ENCODE results near the gene RIMS4. TPM values are rescaled to one million over a fixed set of nuclear protein-coding genes. Genes with fewer than 3 reads are reported as not detected.

Gene RIMS4
- total RNA-seq (2022; extraction: Qiagen RNA extraction): 1.6 to 2.0 TPM (median 1.8 TPM) in 5 replicates

GRCh38 chr20:44810391-44811149 is at the start of gene RIMS4:
RIMS4 (minus strand) TSS chr20:44810546; CDS start chr20:44810271, 275 bp downstream.

GRCh38 chr20:44745598-44746366 is 64.6 kb downstream of the RIMS4 start, which contains the start of gene KCNK15:
KCNK15 (plus strand) TSS chr20:44745865; CDS start chr20:44745911, 46 bp downstream.

GRCh38 chr20:44714701-44715498 is 95.4 kb downstream of the RIMS4 start, which contains the start of gene CCN5:
CCN5 (plus strand) TSS chr20:44715369; CDS start chr20:44715391, 22 bp downstream.

Other genes starting within 250 kb of the RIMS4 start
- gene PKIG, start 228.0 kb downstream of the RIMS4 start, total RNA-seq (2022; extraction: Qiagen RNA extraction): 34.7 to 40.5 TPM (median 37.6 TPM) in 5 replicates
- gene ADA, start 158.8 kb downstream of the RIMS4 start, total RNA-seq (2022; extraction: Qiagen RNA extraction): 45.9 to 62.1 TPM (median 54.3 TPM) in 5 replicates
- gene CCN5, start 95.2 kb downstream of the RIMS4 start, total RNA-seq (2022; extraction: Qiagen RNA extraction): 30.3 to 44.0 TPM (median 31.4 TPM) in 5 replicates
- gene KCNK15, start 64.7 kb downstream of the RIMS4 start, total RNA-seq (2022; extraction: Qiagen RNA extraction): 0.23 to 0.71 TPM (median 0.53 TPM) in 5 replicates
- gene YWHAB, start 75.2 kb upstream of the RIMS4 start, total RNA-seq (2022; extraction: Qiagen RNA extraction): 183 to 210 TPM (median 187 TPM) in 5 replicates
- gene PABPC1L, start 99.5 kb upstream of the RIMS4 start, total RNA-seq (2022; extraction: Qiagen RNA extraction): 8.7 to 18.7 TPM (median 15.3 TPM) in 5 replicates
- gene TOMM34, start 149.9 kb upstream of the RIMS4 start, total RNA-seq (2022; extraction: Qiagen RNA extraction): 38.6 to 44.3 TPM (median 41.2 TPM) in 5 replicates
- gene STK4, start 156.0 kb upstream of the RIMS4 start, total RNA-seq (2022; extraction: Qiagen RNA extraction): 11.4 to 14.1 TPM (median 12.0 TPM) in 5 replicates